ENCODE data around the gene TOM1L1.

The TOM1L1 gene

DNA sequence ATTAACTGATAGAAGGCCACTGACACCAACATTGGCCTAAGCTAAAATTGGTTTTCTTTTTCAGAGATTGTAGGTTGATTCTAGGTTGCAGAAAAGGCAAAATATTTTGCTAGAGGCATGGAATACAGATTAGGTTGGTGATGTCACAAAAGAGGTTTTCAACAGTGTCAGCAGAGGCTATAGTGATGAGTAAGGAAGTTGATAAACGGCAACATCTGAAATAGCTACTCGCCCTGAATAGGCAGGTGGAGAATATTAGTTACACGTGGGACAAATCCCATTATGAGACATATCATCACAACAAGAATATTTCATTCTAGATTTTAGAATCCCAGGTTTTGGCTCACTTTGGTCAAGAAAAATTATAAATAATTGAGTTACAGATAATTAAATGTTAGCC, 1.5 kb upstream of the TOM1L1 start:
- DNase-seq: no peak

DNA sequence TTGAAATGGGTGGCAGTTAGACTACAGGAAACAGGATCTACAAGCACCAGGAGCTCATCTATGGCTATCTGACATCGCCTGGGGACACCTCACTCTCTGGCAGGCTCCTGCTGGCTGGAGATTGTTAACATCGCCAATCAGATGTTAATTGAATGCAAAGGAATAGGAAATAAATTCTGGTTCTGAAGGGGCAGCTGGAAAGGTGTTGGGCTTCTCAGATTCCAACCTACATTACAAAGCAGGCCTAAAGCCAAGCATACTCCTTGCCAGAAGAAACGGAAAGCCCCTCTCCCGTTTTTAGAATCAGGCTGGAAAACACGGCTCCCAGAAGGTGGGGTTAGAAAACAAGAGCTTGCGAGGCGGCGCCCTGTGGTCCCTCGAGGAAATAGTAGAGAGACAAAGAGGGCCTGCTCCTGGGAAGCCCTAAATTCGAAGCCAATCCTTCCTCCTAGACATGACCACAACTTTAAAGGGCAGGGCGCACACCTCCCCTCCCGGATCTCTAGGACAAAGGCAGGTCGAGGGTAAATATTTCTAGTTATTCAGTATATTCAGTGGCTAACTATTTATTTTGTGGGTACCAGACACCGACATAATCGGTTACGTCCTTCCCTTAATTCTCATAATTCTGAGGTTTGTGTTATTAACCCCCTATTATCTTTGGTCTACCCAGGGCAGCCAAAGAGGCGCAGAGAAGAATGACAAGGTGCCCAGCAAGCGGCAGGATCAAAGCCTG, 763 bp upstream of the TOM1L1 start:
- DNase-seq: no peak

DNA sequence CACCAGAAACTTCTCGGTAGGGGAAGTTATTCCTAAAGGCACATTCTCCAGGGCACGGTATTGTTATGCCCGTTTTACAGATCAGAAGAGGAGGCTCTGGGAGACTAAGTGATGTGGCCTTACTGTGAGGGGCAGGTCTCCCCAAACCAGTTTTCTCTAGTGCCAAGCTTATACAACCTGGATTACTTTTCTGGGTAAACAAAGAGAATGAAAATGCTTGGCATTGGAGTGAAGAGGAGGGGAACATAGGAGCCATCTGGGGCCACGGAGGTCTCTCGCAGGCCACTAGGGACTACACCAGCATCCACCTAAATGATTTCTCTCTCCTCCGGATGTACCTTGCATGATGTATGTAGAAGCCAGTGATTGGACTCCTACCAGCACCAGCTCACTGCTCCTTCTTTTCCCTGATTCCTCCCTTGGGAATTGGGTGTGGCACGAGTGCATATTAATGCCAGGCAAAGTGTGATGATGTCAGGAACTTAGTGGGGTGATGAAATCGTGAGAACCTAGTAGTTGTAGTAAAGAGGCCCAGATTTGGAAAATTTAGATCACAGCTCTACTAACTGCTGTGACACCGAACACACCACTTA, 674 bp downstream of the TOM1L1 start:
- DNase-seq: no peak

DNA sequence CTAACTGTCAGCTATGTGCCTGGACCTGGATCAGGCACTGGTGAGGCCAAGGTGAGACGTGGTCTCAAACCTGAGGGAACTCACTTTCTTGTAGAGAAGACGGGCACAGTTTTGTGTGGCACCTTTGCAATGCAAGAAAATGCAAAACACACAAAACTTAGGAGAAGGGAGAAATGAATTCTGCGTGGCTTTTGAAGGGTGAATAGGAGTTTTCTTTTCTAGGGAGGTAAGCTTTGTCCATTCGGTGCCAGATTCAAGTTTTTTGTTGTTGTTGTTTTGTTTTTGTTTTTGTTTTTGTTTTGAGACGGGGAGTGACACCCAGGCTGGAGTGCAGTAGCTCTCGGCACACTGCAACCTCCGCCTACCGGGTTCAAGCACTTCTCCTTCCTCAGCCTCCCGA, 1.4 kb downstream of the TOM1L1 start:
- DNase-seq: no peak

DNA sequence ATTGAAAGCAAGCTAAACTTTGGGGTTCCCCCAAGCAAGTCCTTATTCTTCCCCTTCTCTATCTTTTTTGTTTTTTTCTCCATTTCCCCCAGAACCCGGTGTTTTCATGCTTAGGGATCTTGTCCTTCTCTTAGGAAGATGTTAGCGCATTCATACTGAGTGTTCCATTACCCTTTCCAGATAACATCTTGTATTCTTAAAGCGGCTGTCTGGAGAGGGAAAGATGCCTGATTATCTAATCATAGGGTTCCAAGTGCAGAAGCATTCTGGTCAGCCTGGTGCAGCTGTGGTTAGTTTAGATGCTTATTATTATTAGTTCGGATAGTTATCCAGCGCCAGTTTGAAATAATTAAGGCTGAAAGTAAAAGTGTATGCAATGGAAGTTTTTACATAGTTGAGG, 2.0 kb downstream of the TOM1L1 start:
- no peak for DNase-seq

DNA sequence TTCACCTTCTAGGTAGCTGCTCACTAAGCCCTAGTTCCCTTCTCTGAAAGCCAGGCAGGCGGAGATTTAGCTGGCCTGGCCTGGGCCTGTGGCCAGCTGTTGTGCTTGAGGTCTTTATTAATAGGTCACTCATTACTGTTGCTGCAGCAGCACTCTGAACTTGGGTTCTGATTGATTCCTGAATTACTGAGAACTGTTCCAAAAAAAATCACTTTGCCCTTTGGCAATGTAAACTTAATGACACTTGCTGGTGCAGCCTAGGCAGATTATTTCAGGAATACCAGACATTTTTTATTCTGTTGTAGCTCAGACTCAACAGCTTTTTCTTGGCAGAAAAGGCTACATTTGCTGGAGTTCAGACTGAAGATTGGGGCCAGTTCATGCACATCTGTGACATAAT, 2.7 kb downstream of the TOM1L1 start:
- DNase-seq: no peak

DNA sequence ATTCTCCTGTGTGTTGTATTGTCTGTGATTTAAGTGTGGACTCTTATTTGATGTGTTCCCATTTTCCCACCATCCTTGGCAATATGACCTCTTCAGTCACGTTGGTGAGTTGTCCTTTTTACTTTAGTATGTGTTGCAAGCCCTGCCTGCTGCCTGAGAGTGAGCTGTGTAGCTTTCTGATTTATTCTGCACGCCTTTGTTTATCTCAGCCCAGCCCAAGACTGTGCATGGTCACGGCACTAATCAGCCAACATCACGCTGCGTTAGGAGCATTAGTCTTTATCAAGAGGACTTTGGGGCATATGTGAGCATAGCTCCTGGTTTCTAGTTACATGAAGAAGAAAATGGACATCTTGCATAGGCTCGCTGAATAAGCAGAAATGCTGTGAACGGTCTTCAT, 6.0 kb downstream of the TOM1L1 start:
- no peak for DNase-seq

DNA sequence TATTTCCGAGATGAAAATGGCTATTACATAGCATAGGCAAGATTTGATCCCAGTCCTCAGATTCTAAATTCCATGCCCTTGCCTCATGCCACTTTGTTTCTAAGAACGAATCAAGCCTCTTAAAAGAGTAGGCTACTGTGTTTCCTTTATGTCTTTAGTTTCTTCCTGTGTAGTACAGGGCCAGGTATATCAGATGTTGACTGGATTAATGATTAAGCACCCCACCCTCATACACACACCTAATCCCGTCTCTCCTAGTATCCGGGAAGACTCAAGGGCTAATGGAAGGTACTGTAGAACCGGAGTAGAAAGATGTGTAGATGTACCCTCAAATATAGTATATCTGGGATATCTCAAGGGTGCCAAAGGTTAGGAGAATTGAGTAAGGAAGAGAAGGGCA, 6.7 kb downstream of the TOM1L1 start:
- no peak for DNase-seq

DNA sequence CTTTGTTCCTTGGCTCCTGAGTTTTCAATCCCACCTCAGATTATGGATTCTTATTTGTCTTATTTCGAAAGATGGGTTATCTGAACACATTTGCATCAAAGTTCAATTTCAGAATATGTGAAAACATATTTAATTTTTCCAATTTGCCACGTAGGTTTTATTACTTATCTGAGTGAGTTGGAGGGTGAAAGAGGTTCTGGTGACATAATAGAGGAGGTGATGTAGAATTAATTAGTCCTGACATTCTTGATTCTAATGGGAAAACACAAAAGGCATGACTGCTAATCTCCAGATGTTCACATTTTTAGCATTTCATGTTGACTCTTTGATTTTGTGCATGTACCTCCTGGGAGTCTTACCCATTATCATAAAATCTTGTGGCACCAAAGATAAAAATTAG, 9.1 kb downstream of the TOM1L1 start:
- DNase-seq: no peak

DNA sequence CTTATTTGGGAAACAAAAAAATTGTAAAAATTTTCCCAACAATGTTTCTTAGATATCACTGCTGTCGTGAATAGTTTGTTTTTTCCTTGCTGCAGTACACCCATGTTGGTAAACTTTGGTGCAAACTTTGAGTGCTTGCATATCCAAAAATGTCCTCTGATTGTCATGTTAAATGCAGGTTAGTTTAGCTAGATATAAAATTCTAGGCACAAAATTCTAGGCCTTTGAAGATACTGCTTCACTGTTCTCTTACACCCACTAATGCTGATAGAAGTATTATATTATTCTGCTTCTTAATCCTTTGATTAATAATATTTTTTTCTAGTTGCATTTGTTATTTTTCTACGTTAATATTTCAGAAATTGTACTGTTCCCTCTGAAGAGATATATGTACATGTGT, 16.1 kb downstream of the TOM1L1 start:
- DNase-seq: no peak

DNA sequence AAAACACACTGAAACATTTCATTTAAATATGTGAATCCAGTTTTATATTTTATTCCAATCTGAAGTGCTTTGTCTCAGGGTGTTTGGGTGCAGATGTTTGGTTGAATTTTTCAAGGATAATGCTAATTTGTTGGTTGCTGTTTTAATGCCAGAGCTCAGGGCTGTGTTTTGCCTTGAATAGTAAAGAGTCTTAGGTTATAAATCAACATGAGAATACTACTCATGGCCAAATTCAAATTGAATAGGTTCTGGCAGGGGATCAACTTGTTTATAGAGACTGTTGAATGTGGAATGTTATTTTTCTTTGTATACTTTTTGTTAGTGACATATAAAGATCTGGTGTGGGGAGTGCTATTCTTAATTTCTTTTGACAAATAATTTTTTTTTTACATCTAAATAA, 18.8 kb downstream of the TOM1L1 start:
- DNase-seq: no peak

DNA sequence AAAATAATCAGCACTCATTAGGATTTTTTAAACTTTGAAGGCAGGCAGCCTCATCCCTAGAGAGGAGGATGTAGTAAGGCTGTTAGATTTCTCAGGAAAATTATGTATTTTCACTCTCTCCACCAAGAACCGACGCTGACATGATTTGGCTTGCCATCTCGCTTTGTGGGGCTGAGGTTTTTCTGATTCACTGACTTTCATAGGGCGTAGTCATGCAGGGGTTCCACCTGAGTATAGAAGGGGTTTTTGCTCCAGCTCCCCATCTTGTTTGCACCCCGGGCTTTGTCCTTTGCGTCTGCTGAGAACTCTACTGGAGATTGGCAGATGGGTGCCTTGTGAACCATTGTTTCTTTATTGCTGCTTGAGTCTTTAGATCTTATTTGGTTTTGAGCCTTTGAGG, 20.2 kb downstream of the TOM1L1 start:
- DNase-seq: no peak

DNA sequence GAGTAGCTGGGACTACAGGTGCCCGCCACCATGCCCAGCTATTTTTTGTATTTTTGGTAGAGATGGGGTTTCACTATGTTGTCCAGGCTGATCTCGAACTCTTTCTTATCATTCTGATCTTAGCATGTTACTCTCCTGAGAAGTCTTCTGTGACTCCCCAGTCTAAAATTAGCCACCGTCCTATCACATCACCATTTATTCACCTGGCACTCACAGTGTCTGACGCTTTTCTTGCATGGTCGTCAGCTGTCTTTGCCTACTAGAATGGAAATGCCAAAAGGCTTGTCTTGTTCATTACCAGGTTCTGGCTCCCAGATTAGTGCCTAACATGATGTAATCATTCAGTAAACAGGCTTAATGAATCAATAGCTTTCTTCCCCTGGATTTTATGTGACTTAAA, 23.8 kb downstream of the TOM1L1 start:
- DNase-seq: no peak

DNA sequence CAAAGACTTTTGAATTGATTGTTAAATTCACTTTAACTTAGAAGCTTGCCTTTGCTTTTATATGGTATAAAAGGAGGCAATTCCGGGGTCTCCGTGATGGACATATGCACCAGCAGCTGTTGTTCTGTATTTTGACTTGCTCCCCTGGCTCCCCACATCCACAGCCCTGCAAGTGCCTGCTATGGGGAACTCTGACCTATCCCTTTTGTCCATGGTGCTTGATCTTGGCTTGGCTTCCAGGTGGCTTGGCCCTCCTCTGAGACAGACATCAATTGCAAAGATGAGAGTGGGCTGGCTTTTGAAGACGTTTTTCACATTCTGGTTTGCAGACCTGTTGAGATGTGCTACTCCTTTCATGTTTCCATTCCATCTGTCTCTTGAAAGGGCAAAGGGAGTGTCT, 26.9 kb downstream of the TOM1L1 start:
- DNase-seq: no peak

DNA sequence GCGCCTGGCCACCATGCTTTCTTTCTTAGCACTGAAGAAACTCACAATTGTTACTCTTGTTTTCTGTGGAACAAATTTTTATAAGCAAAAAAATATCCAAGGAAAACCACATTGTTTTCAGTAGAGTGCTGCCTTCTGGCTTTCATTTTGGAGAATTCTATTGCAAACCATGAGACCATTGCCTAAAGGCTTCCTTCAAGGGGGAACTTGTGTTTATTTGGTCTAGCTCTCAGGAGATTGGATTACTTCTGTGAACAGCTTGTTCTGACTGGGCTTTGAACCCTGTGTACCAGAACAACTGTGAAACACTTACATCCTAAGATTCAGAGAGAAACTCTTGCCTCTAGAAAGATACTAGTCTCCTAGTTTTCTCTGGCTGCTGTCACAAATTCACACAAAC, 32.1 kb downstream of the TOM1L1 start:
- no peak for DNase-seq

DNA sequence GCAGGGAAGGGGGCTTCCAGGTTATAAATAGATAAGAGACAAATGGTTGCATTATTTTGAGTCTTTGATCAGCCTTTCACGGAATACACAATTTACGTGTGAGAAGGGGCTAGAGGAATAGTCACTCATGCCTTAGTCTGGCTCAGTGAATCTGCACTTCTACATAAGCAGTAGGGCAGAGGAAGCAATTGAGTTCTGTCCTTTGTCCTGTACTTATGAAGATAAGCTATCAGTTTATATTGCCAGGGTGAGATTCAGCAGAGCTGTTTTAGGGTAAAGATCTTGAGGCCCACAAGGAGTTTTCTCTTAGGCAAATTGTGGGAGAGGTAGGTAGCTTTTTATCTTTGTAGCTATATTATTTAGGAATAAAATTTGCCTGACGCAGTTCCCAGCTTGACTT, 33.3 kb downstream of the TOM1L1 start:
- DNase-seq: no peak

DNA sequence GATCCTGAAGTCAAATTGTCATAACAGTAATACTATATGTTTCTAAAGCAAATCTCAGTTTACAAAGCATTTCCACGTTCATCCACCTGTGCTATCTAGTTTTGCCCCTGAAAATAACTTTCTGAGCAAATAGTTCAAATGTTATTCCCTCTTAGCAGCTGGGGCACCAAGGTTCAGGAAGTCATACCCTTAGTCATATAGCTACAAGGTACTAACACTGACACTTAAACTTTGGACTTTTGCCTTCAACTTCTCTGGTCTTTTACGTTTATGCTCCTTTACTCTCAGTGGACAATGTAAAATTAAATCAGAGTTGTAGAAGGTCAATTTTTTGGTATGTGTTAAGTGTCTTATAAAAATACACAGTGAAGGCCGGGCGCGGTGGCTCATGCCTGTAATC, 34.8 kb downstream of the TOM1L1 start:
- no peak for DNase-seq

DNA sequence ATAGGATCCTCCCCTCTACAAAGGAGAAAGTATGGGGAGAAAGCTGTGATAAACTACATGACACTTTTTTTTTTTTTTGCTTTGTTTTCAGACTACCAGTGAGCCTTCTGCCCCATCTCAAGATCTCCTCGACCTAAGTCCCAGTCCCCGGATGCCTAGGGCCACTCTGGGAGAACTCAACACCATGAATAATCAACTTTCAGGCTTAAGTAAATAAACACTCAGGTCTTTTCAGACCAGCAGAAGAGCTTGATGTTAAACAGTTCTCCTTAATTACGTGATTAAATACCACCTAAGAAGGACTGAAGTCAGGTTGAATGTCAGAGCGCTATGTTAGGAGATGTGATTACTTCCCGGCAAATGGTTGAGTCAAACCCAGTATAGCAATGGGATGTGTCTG, 36.4 kb downstream of the TOM1L1 start:
- no peak for DNase-seq

DNA sequence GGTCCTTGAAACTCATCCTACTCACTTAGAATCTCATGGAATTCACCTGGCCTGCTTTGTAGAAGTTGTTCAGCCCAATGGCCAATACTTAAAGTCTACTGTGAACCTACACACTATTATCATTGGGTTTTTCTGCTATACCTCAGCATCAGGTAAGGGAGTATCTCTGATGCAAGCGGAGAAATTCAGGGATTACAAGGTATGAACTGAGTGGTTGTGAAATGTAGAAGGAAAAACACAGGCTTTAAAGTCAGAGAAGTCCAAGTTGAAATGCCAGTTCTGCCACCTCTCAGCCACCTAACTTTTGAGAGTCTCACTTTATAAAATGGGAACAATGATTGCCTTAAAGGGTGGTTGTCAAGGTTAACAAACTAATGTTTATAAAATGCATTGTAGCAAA, 36.8 kb downstream of the TOM1L1 start:
- no peak for DNase-seq

DNA sequence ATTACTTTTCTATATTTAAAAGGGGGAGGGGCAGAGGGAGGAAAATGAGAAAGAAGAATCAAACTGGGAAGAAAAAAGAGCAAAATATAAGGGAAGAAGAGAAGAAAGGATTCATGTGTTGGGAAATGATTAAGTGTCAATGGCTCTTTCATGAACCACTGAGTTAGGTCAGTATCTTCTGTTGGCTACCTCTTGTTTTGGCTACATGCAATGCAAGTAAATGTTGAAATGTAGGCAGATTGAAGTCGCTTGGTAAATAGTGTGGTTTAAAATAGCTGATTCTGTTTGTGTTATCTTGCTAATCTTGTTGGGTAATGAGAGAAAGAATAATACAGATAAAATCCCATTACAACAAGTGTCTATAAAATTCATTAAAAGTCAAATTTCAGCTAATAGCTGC, 40.6 kb downstream of the TOM1L1 start:
- no peak for DNase-seq

DNA sequence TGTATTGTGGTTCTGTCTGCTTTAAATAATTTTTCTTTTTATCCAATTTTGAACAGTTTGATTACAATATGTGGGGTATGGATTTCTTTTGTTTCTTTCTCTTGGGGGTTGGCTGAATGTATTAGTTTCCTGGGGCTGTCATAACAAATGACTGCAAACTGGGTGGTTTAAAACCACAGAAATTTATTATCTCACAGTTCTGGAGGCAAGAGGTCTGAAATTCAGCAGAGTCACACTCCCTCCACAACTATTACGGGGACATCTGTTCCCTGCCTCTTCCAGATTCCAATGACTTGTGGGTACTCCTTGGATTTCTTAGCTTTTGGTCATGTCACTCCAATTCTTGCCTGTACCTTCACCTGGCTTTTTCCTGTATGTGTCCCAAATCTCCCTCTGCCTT, 44.1 kb downstream of the TOM1L1 start:
- no peak for DNase-seq

DNA sequence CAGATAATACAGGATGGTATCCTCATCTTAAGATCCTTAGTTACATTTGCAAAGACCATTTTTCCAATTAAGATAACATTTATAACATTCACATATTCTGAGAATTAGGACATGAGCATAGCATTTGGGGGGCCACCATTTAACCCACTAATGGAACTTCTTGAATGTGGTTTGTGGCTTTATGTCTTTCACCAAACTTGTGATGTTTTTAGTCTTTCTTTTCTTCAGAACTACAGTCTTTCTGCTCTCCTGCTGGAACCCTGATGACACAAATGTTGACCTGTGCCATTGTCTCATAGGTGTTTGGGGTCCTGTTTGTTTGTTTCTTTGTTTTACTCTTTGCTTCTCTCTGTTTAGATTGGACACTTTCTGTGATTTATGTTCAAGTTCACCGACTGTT, 44.6 kb downstream of the TOM1L1 start:
- no peak for DNase-seq

DNA sequence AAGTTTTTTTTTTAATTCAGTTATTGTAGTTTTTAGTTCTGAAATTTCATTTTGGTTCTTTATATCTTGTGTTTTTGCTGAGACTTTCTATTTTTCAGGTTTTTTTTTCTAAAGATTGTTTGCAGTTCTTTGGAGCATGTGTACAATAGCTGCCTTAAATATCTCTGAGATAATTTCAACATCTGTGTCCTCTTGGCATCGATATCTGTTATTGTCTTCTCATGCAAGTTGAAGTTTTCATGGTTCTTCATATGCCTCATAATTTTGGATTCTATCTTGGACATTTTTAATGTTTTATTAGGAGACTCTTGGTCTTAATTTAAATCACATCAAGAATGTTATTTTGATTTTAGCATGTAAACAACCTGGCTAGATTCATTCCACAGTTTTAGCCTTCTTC, 45.0 kb downstream of the TOM1L1 start:
- DNase-seq: no peak

DNA sequence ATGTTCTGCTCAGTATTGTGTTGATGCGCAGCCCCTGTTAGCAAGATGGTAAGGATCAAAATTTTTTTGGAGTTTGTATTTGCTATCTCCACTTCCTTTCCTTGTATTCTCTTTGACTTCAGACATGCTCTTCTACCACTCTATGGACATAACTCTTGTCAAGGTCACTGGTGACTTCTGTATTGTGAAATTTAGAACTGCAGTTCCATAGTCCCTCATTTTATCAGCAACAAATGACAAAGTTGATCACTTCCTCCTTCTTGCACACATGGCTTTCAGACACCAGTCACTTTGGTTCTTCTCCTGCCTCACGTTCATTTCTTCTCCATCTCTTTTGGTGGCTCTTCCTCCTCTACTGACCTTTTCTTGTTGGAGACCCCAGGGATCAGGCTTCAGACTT, 46.7 kb downstream of the TOM1L1 start:
- DNase-seq: no peak

DNA sequence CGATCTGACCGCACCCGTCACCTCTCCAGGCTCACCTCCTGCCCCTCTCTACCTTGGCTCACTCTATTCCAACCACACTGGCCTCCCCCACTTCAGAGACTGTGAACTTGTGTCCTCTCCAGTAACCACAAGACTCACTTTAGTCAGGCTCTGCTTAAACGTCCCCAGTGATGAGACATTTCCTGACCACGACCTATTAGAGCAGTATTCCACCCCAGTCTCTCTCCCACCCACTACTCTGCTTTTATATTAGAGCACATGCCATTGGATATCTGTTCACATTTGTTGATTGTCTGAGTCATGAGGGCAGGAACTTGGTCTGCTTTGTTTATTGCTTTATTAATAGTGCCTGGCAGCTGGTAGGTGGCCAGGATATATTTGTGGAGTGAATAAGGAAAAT, 47.7 kb downstream of the TOM1L1 start:
- DNase-seq: peak; percentile 12

Measured in activated CD4-positive, alpha-beta T cell treated with anti-CD3 and anti-CD28 coated beads, Interleukin-10, Interleukin-2, amounts not matched to agents 100 ng/mL and 50 ng/mL, durations not matched to agents 16 hours and 8 hours (primary cell).